ENCODE measurements around the gene IFITM1. TPM values are rescaled to one million over a fixed set of nuclear protein-coding genes. Genes with fewer than 3 reads are reported as not detected.
A peak's percentile ranks its signal among the peaks of the same experiment; 100 is the strongest.
"Not testable (repeated sequence)": the region's sequence is repeated elsewhere in the genome, so short reads cannot be mapped to it uniquely, and the experiment has no call there.

The IFITM1 gene
- total and polyA plus RNA-seq, 9 of the 15 experiments (the other 6 are each of a cell fraction or from before 2014, with no cell fraction given): 691 to 5,579 (median 974) TPM

- TF ChIP-seq AFF1 (IDR thresholded peaks at IDR 0.05; ENCODE audit: low read depth in 1 of 2, partially characterized antibody in 2 of 2): peak in 1 of 2 experiments; percentile 40
Observed at GRCh38 chr11:267491-267994, 46.3 kb upstream of the IFITM1 start (continued).

- peak overlapping the region; percentile 43 for H3K4me3 ChIP-seq
- POLR2A ChIA-PET: interaction anchor here (1.0 to 3.4 kb wide), 6 partner anchors 9 to 62 kb away, joined by 3 to 14 read pairs (median 6); partner anchors contain the start of genes BET1L, NLRP6 and RIC8A
- H3K4me2 ChIP-seq (ENCODE audit: insufficient read depth, low read length): peak overlapping the region; percentile 94
- peak overlapping the region; percentile 95 for H2AFZ ChIP-seq (ENCODE audit: low read depth, low read length)
- DNase-seq (ENCODE audit: extremely low read depth in 1 of 4, low spot score in 3 of 4): peak; percentile 44 to 86 (median 57)
- CTCF ChIA-PET (ENCODE audit: low intra/inter-chr PET ratio): interaction anchor here (0.7 kb wide), 1 partner anchor 50 kb away, joined by 3 read pairs; no protein-coding TSS in a partner anchor
- 4% methylated on average over 16 of the region's 16 CpGs for WGBS (ENCODE audit: insufficient coverage, low coverage, missing lambda C conversion rate)
- H3K79me2 ChIP-seq (ENCODE audit: control insufficient read depth, insufficient read depth, low read length); H3K27me3 ChIP-seq (ENCODE audit: control insufficient read depth in 2 of 2, insufficient read depth in 2 of 2, low read length in 2 of 2); H4K20me1 ChIP-seq (replicated peaks; ENCODE audit: control insufficient read depth, insufficient read depth, low read length); H3K9me3 ChIP-seq (replicated peaks; ENCODE audit: control insufficient read depth, insufficient read depth, low read depth, low read length); BruUV-seq (replicated peaks); H3K36me3 ChIP-seq (ENCODE audit: control insufficient read depth, insufficient read depth, low read length); in situ Hi-C loops (cut with MboI); H3K9me1 ChIP-seq (ENCODE audit: control insufficient read depth, insufficient read depth, low read length); TF ChIP-seq MYNN (CRISPR knock-in tag; IDR thresholded peaks at IDR 0.05); TOE1 (IDR thresholded peaks at IDR 0.05; ENCODE audit: borderline replicate concordance): not testable (repeated sequence)
- FAIRE-seq: peak; percentile 75
- intact Hi-C loops (cut with micrococcal nuclease): loop anchor here (5.0 kb wide), 2 partner anchors 44 to 84 kb away; partner anchors contain the start of gene IFITM1
- ATAC-seq: peak; percentile 88
- H3K27ac ChIP-seq (ENCODE audit: extremely low read depth, low read depth, low read length): peak overlapping the region; percentile 93
- peak overlapping the region; percentile 59 to 84 for H3K9ac ChIP-seq (ENCODE audit: insufficient read depth in 1 of 2, low read depth in 2 of 2, low read length in 2 of 2)
- peaks cover 19 to 34% of the 10 kb centered on the region in 2 experiments; a peak in 4 of 5 replicates for H3K4me1 ChIP-seq (replicated peaks in 1 of 2; ENCODE audit: control insufficient read depth in 2 of 2, insufficient read depth in 2 of 2, low read length in 2 of 2)
- 0 out of 2 replicates have a peak, but pooled peaks have one; percentile 1 for TF ChIP-seq ERF (CRISPR knock-in tag; IDR thresholded peaks at IDR 0.05)
- TF ChIP-seq BACH1 (tag; IDR thresholded peaks at IDR 0.05): peak; percentile 6; the same call in 1 of the 2 replicates
- peak in 2 of 3 experiments; percentile 27 to 71 for TF ChIP-seq YY1 (IDR thresholded peaks at IDR 0.05; ENCODE audit: borderline replicate concordance in 1 of 3, control insufficient read depth in 1 of 3, extremely low read depth in 1 of 3, insufficient read depth in 3 of 3, insufficient read length in 1 of 3, insufficient replicate concordance in 2 of 3, low read depth in 1 of 3, low read length in 2 of 3)
- TF ChIP-seq MYNN (IDR thresholded peaks at IDR 0.05): peak; percentile 50; the same call in 1 of the 2 replicates
- TF ChIP-seq GABPA (tag; conservative IDR thresholded peaks at IDR 0.05; ENCODE audit: low read depth): peak; percentile 29; the same call in 1 of the 2 replicates
- 0 out of 2 replicates have a peak, but pooled peaks have one; percentile 29 for TF ChIP-seq TOE1 (CRISPR knock-in tag; IDR thresholded peaks at IDR 0.05; ENCODE audit: borderline replicate concordance, low read depth)
- 0 out of 2 replicates have a peak, but pooled peaks have one; percentile 35 for TF ChIP-seq XRCC5 (IDR thresholded peaks at IDR 0.05; ENCODE audit: low read depth, low read length)
- 0 out of 4 replicates have a peak, but pooled peaks of 1 of the 2 experiments have one; percentile 9 for TF ChIP-seq ZNF639 (CRISPR knock-in tag; conservative IDR thresholded peaks at IDR 0.05 in 1 of 2, IDR thresholded peaks at IDR 0.05 in 1 of 2)
- TF ChIP-seq DACH1 (IDR thresholded peaks at IDR 0.05; ENCODE audit: partially characterized antibody): peak; percentile 78
Observed at GRCh38 chr11:268716-269145, 45.1 kb upstream of the IFITM1 start.

Measured in K562 (cell line).